MCF 10A (cell line): ENCODE results near the gene KRTAP9-2. TPM values are rescaled to one million over a fixed set of nuclear protein-coding genes. Genes with fewer than 3 reads are reported as not detected.
"Not testable (repeated sequence)": the region's sequence is repeated elsewhere in the genome, so short reads cannot be mapped to it uniquely, and the experiment has no call there.

ENCODE experiments used
- BruUV-seq: library from RNA; stranded (reverse); fragments of 400-500 nt; replicated peaks from 2 replicates; lab custom pipeline; 2021; lab: Mats Ljungman, UMichigan
- CTCF ChIA-PET: fragments of 300-600 bp; sonication (Branson Sonifier 250); formaldehyde crosslinking; extraction: SDS; loops from one replicate; lab custom pipeline; 2021; ENCODE audit warnings: antibody characterized with exemption, inconsistent platforms; lab: Yijun Ruan, JAX
- POLR2A ChIA-PET: fragments of 300-600, 350-650 bp; sonication (Branson Sonifier 250); formaldehyde crosslinking; extraction: SDS; loops from one replicate; lab custom pipeline; 2020; ENCODE audit warnings: antibody characterized with exemption, inconsistent platforms; lab: Yijun Ruan, JAX
- DNase-seq: peaks from one replicate; pipeline ENCODE4 v3.0.0-alpha.2; 2018; ENCODE audit not compliant: unreplicated experiment
- H3K27ac Mint-ChIP-seq: one replicate; pipeline ENCODE4 v1.8.0; 2022; ENCODE audit warnings: mild to moderate bottlenecking, low read depth, mixed read lengths; ENCODE audit not compliant: unreplicated experiment
- H3K27me3 Mint-ChIP-seq: one replicate; pipeline ENCODE4 v1.8.0; 2022; ENCODE audit warnings: mixed read lengths; ENCODE audit not compliant: insufficient read depth, unreplicated experiment
- H3K36me3 Mint-ChIP-seq: one replicate; pipeline ENCODE4 v1.8.0; 2022; ENCODE audit warnings: mild to moderate bottlenecking, moderate library complexity, mixed read lengths; ENCODE audit not compliant: insufficient read depth, unreplicated experiment
- H3K4me1 Mint-ChIP-seq: one replicate; pipeline ENCODE4 v1.8.0; 2022; ENCODE audit warnings: mixed read lengths; ENCODE audit not compliant: insufficient read depth, unreplicated experiment
- H3K4me3 Mint-ChIP-seq: one replicate; pipeline ENCODE4 v1.8.0; 2022; ENCODE audit warnings: mild to moderate bottlenecking, moderate library complexity, mixed read lengths; ENCODE audit not compliant: unreplicated experiment
- H3K9me3 Mint-ChIP-seq: one replicate; pipeline ENCODE4 v1.8.0; 2022; ENCODE audit warnings: mixed read lengths; ENCODE audit not compliant: unreplicated experiment
- intact Hi-C: fragments of 100-400 bp; cut with micrococcal nuclease; formaldehyde crosslinking; loops from 2 replicates; pipeline ENCODE4 v1.14.1; 2022
- total RNA-seq: library from RNA; stranded (reverse); gene quantifications from 2 replicates; pipeline ENCODE4 v1.2.3, GENCODE V29; 2022
- TF ChIP-seq, protein P1 (sequence below): fragments of 200-600 bp; IDR thresholded peaks from one replicate; pipeline ENCODE4 v1.8.0; 2022; ENCODE audit warnings: antibody characterized with exemption, mild to moderate bottlenecking; ENCODE audit not compliant: unreplicated experiment

The KRTAP9-2 gene
- total RNA-seq, 1 experiment from 2014 or later, result not detected

DNA sequence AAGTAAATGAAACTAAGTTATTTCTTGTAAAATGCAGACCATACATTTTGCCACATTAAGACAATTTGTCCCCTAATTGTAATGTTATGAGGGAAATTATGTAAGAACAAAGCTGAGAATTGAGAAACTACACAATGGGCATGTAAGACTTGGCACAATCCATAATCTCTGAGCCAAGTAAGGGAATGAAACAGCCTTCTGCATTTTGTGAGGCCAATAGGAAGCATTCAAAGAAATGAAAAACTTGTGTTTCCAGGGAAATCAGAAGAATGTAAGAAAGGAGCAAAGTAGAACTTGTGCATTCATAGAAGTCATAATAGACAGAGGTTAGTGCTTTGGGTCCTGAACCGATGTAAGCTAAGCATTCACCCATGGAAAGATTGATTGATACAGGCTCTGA is 24.8 kb downstream of the KRTAP9-2 start:
- no peak for DNase-seq
- CTCF ChIA-PET, result interaction anchor here (0.6 kb wide), 1 partner anchor 43 kb away, joined by 6 read pairs; no protein-coding TSS in a partner anchor
- Mint-ChIP-seq H3K4me3 (no peak overlapping the region), H3K27ac (no peak overlapping the region), H3K27me3 (peaks cover 91% of the 10 kb centered on the region), H3K36me3 (no peaks in the 10 kb centered on the region), H3K9me3 (no peaks in the 10 kb centered on the region), H3K4me1 (no peaks in the 10 kb centered on the region)
- no TSS peak for BruUV-seq
- intact Hi-C loops, result no loop called here
- TF ChIP-seq, protein P1, sequence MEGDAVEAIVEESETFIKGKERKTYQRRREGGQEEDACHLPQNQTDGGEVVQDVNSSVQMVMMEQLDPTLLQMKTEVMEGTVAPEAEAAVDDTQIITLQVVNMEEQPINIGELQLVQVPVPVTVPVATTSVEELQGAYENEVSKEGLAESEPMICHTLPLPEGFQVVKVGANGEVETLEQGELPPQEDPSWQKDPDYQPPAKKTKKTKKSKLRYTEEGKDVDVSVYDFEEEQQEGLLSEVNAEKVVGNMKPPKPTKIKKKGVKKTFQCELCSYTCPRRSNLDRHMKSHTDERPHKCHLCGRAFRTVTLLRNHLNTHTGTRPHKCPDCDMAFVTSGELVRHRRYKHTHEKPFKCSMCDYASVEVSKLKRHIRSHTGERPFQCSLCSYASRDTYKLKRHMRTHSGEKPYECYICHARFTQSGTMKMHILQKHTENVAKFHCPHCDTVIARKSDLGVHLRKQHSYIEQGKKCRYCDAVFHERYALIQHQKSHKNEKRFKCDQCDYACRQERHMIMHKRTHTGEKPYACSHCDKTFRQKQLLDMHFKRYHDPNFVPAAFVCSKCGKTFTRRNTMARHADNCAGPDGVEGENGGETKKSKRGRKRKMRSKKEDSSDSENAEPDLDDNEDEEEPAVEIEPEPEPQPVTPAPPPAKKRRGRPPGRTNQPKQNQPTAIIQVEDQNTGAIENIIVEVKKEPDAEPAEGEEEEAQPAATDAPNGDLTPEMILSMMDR, result no peak
- POLR2A ChIA-PET, result no interaction called here

DNA sequence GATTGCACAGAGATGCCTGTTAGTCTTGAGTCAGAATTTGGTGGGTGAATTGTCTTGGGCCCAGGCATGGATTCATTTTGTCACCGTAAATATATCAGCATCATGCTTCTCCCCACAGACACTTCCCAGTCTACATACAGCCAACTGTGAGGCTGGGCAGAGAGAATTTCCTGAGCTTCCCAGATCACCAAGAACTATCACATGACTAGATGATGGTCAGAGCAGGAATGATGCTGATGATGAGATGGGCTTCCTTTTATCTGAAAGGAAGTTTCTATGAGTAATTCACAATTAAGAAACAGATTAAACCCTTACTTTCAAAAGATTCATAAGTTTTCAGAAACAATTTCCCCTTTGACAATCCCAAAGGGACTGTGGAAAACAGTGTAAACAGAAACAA is 28.4 kb downstream of the KRTAP9-2 start:
- BruUV-seq, result no TSS peak
- intact Hi-C loops, result no loop called here
- Mint-ChIP-seq H3K4me3 (no peak overlapping the region), H3K4me1 (no peaks in the 10 kb centered on the region), H3K36me3 (no peaks in the 10 kb centered on the region), H3K27ac (no peak overlapping the region), H3K27me3 (peaks cover 100% of the 10 kb centered on the region), H3K9me3 (no peaks in the 10 kb centered on the region)
- DNase-seq, result no peak
- ChIA-PET CTCF (interaction anchor here (1.0 kb wide), 1 partner anchor 330 kb away, joined by 4 read pairs; no protein-coding TSS in a partner anchor), POLR2A (no interaction called here)
- TF ChIP-seq, protein P1, result no peak

DNA sequence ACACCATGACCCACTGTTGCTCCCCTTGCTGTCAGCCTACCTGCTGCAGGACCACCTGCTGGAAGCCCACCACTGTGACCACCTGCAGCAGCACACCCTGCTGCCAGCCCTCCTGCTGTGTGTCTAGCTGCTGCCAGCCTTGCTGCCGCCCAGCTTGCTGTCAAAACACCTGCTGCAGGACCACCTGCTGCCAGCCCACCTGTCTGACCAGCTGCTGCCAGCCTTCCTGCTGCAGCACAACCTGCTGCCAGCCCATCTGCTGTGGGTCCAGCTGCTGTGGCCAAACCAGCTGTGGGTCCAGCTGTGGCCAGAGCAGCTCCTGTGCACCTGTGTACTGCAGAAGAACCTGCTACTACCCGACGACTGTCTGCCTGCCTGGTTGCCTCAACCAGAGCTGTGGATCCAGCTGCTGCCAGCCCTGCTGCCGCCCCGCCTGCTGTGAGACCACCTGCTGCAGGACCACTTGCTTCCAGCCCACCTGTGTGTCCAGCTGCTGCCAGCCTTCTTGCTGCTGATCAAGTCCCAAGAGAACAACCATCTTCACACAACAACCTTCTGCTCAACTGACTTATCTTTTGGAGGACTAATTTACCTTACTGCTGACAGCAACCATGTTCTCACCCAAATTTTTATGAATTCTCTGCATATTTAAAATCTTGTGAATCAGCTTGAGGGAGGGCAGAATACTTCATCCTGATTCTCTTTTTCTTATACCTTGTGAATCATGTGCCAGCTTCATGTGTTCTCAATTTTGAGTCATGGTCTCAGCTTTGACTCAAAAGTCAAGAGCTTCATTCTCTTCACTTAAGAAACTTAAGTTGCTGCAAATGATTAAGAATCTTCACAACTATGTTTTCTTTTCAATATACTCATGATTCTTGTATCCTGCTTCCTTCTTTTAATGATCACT is 29.2 kb downstream of the KRTAP9-2 start, which contains the start of gene KRTAP9-9:
KRTAP9-9 (plus strand) TSS at position 4 of the 910 bp plus-strand sequence.
- H3K4me1 Mint-ChIP-seq, POLR2A ChIA-PET, H3K27ac Mint-ChIP-seq, H3K36me3 Mint-ChIP-seq, DNase-seq, H3K9me3 Mint-ChIP-seq, H3K4me3 Mint-ChIP-seq, BruUV-seq, intact Hi-C loops: not testable (repeated sequence)
- H3K27me3 Mint-ChIP-seq, result peaks cover 100% of the 10 kb centered on the region
- CTCF ChIA-PET, result interaction anchor here (1.0 kb wide), 1 partner anchor 329 kb away, joined by 4 read pairs; no protein-coding TSS in a partner anchor

DNA sequence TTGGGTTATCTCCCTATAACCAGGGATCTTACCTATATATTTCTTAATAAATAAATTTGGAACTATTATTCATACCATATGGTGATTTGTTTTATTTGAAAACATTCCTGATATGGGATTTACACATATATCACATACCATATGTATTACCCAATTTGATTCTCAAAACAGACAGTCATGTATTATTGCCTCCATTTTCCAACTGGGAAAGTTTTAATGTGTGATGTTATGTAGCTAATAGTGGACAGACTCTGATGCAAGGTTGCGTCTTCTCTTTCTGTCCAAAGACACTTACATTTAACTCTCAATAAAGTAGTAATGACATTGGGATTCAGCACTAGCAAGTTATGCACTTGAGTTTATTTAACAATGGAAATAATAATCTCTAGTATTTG is 29.8 kb downstream of the KRTAP9-2 start:
- Mint-ChIP-seq H3K4me3 (no peak overlapping the region), H3K9me3 (no peaks in the 10 kb centered on the region), H3K4me1 (no peaks in the 10 kb centered on the region), H3K36me3 (no peaks in the 10 kb centered on the region), H3K27ac (no peak overlapping the region), H3K27me3 (peaks cover 100% of the 10 kb centered on the region)
- CTCF ChIA-PET, result no interaction called here
- intact Hi-C loops, result no loop called here
- no peak for DNase-seq
- POLR2A ChIA-PET, result no interaction called here
- TF ChIP-seq, protein P1, result no peak
- no TSS peak for BruUV-seq
